GM19468 (cell line): ENCODE results near the gene PDLIM5.
"Not testable (repeated sequence)": the region's sequence is repeated elsewhere in the genome, so short reads cannot be mapped to it uniquely, and the experiment has no call there.

Experiments used
- ATAC-seq: cut with Tn5 transposase; IDR thresholded peaks from one replicate; pipeline ENCODE4 v1.9.1; 2021; ENCODE audit warnings: mild to moderate bottlenecking, moderate library complexity, moderate number of reproducible peaks; ENCODE audit not compliant: unreplicated experiment; ENCODE audit errors: extremely low read depth

PDLIM5 gene

GRCh38 chr4:94581766-94582165 lies 130.0 kb downstream of the PDLIM5 start:
- no peak for ATAC-seq

- ATAC-seq = no peak
Measured at GRCh38 chr4:94582517-94582916, 130.8 kb downstream of the PDLIM5 start.

- ATAC-seq = no peak
Measured at GRCh38 chr4:94583914-94584641, 132.3 kb downstream of the PDLIM5 start.

- ATAC-seq = no peak
Measured at GRCh38 chr4:94588896-94589693, 137.4 kb downstream of the PDLIM5 start.

- no peak for ATAC-seq
Measured at GRCh38 chr4:94590493-94590892, 138.8 kb downstream of the PDLIM5 start.

GRCh38 chr4:94591289-94591688 lies 139.5 kb downstream of the PDLIM5 start:
- ATAC-seq = no peak

- ATAC-seq = no peak
Measured at GRCh38 chr4:94595013-94595412, 143.3 kb downstream of the PDLIM5 start.

- ATAC-seq = no peak
Measured at GRCh38 chr4:94595880-94596483, 144.2 kb downstream of the PDLIM5 start.

GRCh38 chr4:94598758-94599157 lies 147.0 kb downstream of the PDLIM5 start:
- no peak for ATAC-seq

GRCh38 chr4:94603170-94603747 lies 151.5 kb downstream of the PDLIM5 start:
- ATAC-seq = no peak

GRCh38 chr4:94605241-94605805 lies 153.6 kb downstream of the PDLIM5 start:
- ATAC-seq = no peak

- ATAC-seq = no peak
Measured at GRCh38 chr4:94610145-94610544, 158.4 kb downstream of the PDLIM5 start.

- no peak for ATAC-seq
Measured at GRCh38 chr4:94613248-94613647, 161.5 kb downstream of the PDLIM5 start.

- no peak for ATAC-seq
Measured at GRCh38 chr4:94615451-94615850, 163.7 kb downstream of the PDLIM5 start.

GRCh38 chr4:94621491-94622080 lies 169.8 kb downstream of the PDLIM5 start:
- peak; percentile 58 for ATAC-seq

- no peak for ATAC-seq
Measured at GRCh38 chr4:94623126-94623911, 171.6 kb downstream of the PDLIM5 start.

- no peak for ATAC-seq
Measured at GRCh38 chr4:94626942-94627341, 175.2 kb downstream of the PDLIM5 start.

GRCh38 chr4:94629058-94629457 lies 177.3 kb downstream of the PDLIM5 start:
- not testable (repeated sequence) for ATAC-seq

- ATAC-seq = no peak
Measured at GRCh38 chr4:94629837-94630236, 178.1 kb downstream of the PDLIM5 start.
